Activated CD4-positive, alpha-beta T cell treated with anti-CD3 and anti-CD28 coated beads, Interleukin-2, amount 10 ng/mL, durations not matched to agents 24 days and 14 days (primary cell): ENCODE results near the gene TBX1. TPM values are rescaled to one million over a fixed set of nuclear protein-coding genes. Genes with fewer than 3 reads are reported as not detected.
"Not testable (repeated sequence)": the region's sequence is repeated elsewhere in the genome, so short reads cannot be mapped to it uniquely, and the experiment has no call there.

Experiments used
- DNase-seq: peaks from one replicate; pipeline ENCODE4 v3.0.0; 2022
- H3K27ac Mint-ChIP-seq: one replicate; pipeline ENCODE4 v1.8.0; 2022; ENCODE audit warnings: mild to moderate bottlenecking, mixed read lengths
- H3K27me3 Mint-ChIP-seq: one replicate; pipeline ENCODE4 v1.8.0; 2022; ENCODE audit warnings: mixed read lengths
- H3K36me3 Mint-ChIP-seq: one replicate; pipeline ENCODE4 v1.8.0; 2022; ENCODE audit warnings: low read depth, mild to moderate bottlenecking, mixed read lengths
- H3K4me1 Mint-ChIP-seq: one replicate; pipeline ENCODE4 v1.8.0; 2021; ENCODE audit warnings: mixed read lengths
- H3K4me3 Mint-ChIP-seq: one replicate; pipeline ENCODE4 v1.8.0; 2022; ENCODE audit warnings: mild to moderate bottlenecking, moderate library complexity, mixed read lengths
- H3K9me3 Mint-ChIP-seq: one replicate; pipeline ENCODE4 v1.8.0; 2021; ENCODE audit warnings: mixed read lengths
- intact Hi-C: fragments of 100-400 bp; cut with micrococcal nuclease; formaldehyde crosslinking; loops from one replicate; pipeline ENCODE4 v1.15.1; 2023
- total RNA-seq: library from RNA; stranded (reverse); gene quantifications from 2 replicates; pipeline ENCODE4 v1.2.3, GENCODE V29; 2022

Gene TBX1
- total RNA-seq, 1 donor from 2014 or later = not detected

- DNase-seq = no peak
- peaks cover 63% of the 10 kb centered on the region for H3K27me3 Mint-ChIP-seq
- no peaks in the 10 kb centered on the region for H3K9me3 Mint-ChIP-seq
- H3K27ac Mint-ChIP-seq = no peak overlapping the region
- H3K4me3 Mint-ChIP-seq = no peak overlapping the region
- H3K36me3 Mint-ChIP-seq = peaks cover 2% of the 10 kb centered on the region
- peaks cover 4% of the 10 kb centered on the region for H3K4me1 Mint-ChIP-seq
- intact Hi-C loops = loop anchor here (2.0 kb wide), 1 partner anchor 43 kb away; the partner anchor contains the start of gene GP1BB
Measured at GRCh38 chr22:19766240-19766510, 5.6 kb downstream of the TBX1 start.

- Mint-ChIP-seq H3K27ac (no peak overlapping the region), H3K36me3 (peaks cover 2% of the 10 kb centered on the region), H3K4me1 (peaks cover 3% of the 10 kb centered on the region), H3K27me3 (peaks cover 61% of the 10 kb centered on the region), H3K9me3 (no peaks in the 10 kb centered on the region), H3K4me3 (peak overlapping the region; percentile 58)
- peak; percentile 85 for DNase-seq
- intact Hi-C loops = loop anchor here (1.0 to 2.0 kb wide), 2 partner anchors 7 to 44 kb away; partner anchors contain the start of gene GP1BB
Measured at GRCh38 chr22:19766511-19767426, 6.2 kb downstream of the TBX1 start.

- intact Hi-C loops = loop anchor here (1.0 to 2.0 kb wide), 2 partner anchors 8 to 45 kb away; partner anchors contain the start of gene GP1BB
- no peak for DNase-seq
- Mint-ChIP-seq H3K36me3 (peaks cover 2% of the 10 kb centered on the region), H3K27ac (no peak overlapping the region), H3K4me1 (peaks cover 3% of the 10 kb centered on the region), H3K4me3 (peak overlapping the region; percentile 58), H3K27me3 (peaks cover 60% of the 10 kb centered on the region), H3K9me3 (no peaks in the 10 kb centered on the region)
Measured at GRCh38 chr22:19767427-19768341, 7.1 kb downstream of the TBX1 start.

- Mint-ChIP-seq H3K36me3 (peaks cover 2% of the 10 kb centered on the region), H3K9me3 (no peaks in the 10 kb centered on the region), H3K4me1 (peaks cover 3% of the 10 kb centered on the region), H3K27me3 (peaks cover 49% of the 10 kb centered on the region), H3K4me3 (no peak overlapping the region), H3K27ac (no peak overlapping the region)
- DNase-seq = no peak
- intact Hi-C loops = no loop called here
Measured at GRCh38 chr22:19769393-19769715, 8.8 kb downstream of the TBX1 start.

GRCh38 chr22:19770349-19771220, 10.0 kb downstream of the TBX1 start:
- peaks cover 40% of the 10 kb centered on the region for H3K27me3 Mint-ChIP-seq
- DNase-seq = no peak
- intact Hi-C loops = no loop called here
- H3K4me1 Mint-ChIP-seq = peaks cover 3% of the 10 kb centered on the region
- H3K27ac Mint-ChIP-seq = no peak overlapping the region
- H3K4me3 Mint-ChIP-seq = no peak overlapping the region
- H3K9me3 Mint-ChIP-seq = no peaks in the 10 kb centered on the region
- peaks cover 2% of the 10 kb centered on the region for H3K36me3 Mint-ChIP-seq

GRCh38 chr22:19772422-19772672, 11.8 kb downstream of the TBX1 start:
- H3K4me1 Mint-ChIP-seq = peaks cover 6% of the 10 kb centered on the region
- H3K36me3 Mint-ChIP-seq = peaks cover 2% of the 10 kb centered on the region
- DNase-seq = no peak
- H3K27ac Mint-ChIP-seq = no peak overlapping the region
- H3K4me3 Mint-ChIP-seq = no peak overlapping the region
- H3K9me3 Mint-ChIP-seq = no peaks in the 10 kb centered on the region
- intact Hi-C loops = no loop called here
- peaks cover 38% of the 10 kb centered on the region for H3K27me3 Mint-ChIP-seq

- DNase-seq = no peak
- intact Hi-C loops = no loop called here
Measured at GRCh38 chr22:19772673-19773469, 12.3 kb downstream of the TBX1 start.

GRCh38 chr22:19773470-19774040, 13.0 kb downstream of the TBX1 start:
- Mint-ChIP-seq H3K9me3 (no peaks in the 10 kb centered on the region), H3K4me3 (no peak overlapping the region), H3K4me1 (peaks cover 3% of the 10 kb centered on the region), H3K27ac (no peak overlapping the region), H3K36me3 (no peaks in the 10 kb centered on the region), H3K27me3 (peaks cover 28% of the 10 kb centered on the region)
- DNase-seq = no peak
- intact Hi-C loops = no loop called here

More at GRCh38 chr22:19772673-19773469, 12.3 kb downstream of the TBX1 start:
- Mint-ChIP-seq H3K9me3 (no peaks in the 10 kb centered on the region), H3K4me1 (peaks cover 3% of the 10 kb centered on the region), H3K27me3 (peaks cover 33% of the 10 kb centered on the region), H3K27ac (no peak overlapping the region), H3K4me3 (no peak overlapping the region), H3K36me3 (no peaks in the 10 kb centered on the region)

- no peak overlapping the region for H3K4me3 Mint-ChIP-seq
- no peak overlapping the region for H3K27ac Mint-ChIP-seq
- no peaks in the 10 kb centered on the region for H3K36me3 Mint-ChIP-seq
- no peaks in the 10 kb centered on the region for H3K9me3 Mint-ChIP-seq
- peaks cover 23% of the 10 kb centered on the region for H3K27me3 Mint-ChIP-seq
- H3K4me1 Mint-ChIP-seq = peaks cover 3% of the 10 kb centered on the region
- DNase-seq = no peak
- intact Hi-C loops = no loop called here
Measured at GRCh38 chr22:19774628-19775027, 14.1 kb downstream of the TBX1 start.

GRCh38 chr22:19775496-19776325, 15.1 kb downstream of the TBX1 start:
- H3K9me3 Mint-ChIP-seq = no peaks in the 10 kb centered on the region
- peaks cover 5% of the 10 kb centered on the region for H3K4me1 Mint-ChIP-seq
- peaks cover 20% of the 10 kb centered on the region for H3K27me3 Mint-ChIP-seq
- H3K36me3 Mint-ChIP-seq = no peaks in the 10 kb centered on the region
- H3K4me3 Mint-ChIP-seq = no peak overlapping the region
- intact Hi-C loops = no loop called here
- DNase-seq = no peak
- no peak overlapping the region for H3K27ac Mint-ChIP-seq

GRCh38 chr22:19776433-19777031, 16.0 kb downstream of the TBX1 start:
- Mint-ChIP-seq H3K9me3 (no peaks in the 10 kb centered on the region), H3K36me3 (no peaks in the 10 kb centered on the region)
- no peak for DNase-seq

GRCh38 chr22:19777192-19777591, 16.6 kb downstream of the TBX1 start:
- DNase-seq, H3K4me1 Mint-ChIP-seq, H3K36me3 Mint-ChIP-seq, H3K27ac Mint-ChIP-seq, intact Hi-C loops, H3K9me3 Mint-ChIP-seq, H3K4me3 Mint-ChIP-seq: not testable (repeated sequence)
- peaks cover 18% of the 10 kb centered on the region for H3K27me3 Mint-ChIP-seq

More at GRCh38 chr22:19776433-19777031, 16.0 kb downstream of the TBX1 start:
- peaks cover 21% of the 10 kb centered on the region for H3K27me3 Mint-ChIP-seq
- intact Hi-C loops = no loop called here
- peaks cover 5% of the 10 kb centered on the region for H3K4me1 Mint-ChIP-seq
- no peak overlapping the region for H3K27ac Mint-ChIP-seq
- no peak overlapping the region for H3K4me3 Mint-ChIP-seq
